ENCODE measurements around the gene LAMA3.

The LAMA3 gene

GRCh38 chr18:23689031-23689615 is at the start of gene LAMA3:
TSS of gene LAMA3 (plus strand) at chr18:23689453. CDS start at chr18:23689684, 231 bp downstream.
- DNase-seq = peak; percentile 18 to 25

DNA sequence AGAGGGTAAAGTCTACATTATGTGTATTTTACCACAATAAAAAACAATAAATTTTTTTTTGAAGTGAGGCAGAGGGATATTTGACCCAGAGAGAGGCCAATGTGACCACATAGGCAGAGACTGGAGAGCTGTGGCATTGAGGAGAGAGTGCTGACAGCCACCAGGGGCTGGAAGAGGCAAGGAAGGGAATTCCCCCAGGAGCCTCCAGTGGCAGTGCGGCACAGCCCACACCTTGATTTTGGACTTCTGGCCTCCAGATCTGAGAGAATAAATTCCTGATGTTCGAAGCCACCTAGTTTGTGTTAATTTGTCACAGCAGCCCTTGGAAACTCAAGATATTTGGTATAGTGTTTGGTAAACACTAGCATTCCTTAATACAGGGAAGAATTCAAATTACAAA is 49.2 kb upstream of the LAMA3 start:
- no peak for DNase-seq

DNA sequence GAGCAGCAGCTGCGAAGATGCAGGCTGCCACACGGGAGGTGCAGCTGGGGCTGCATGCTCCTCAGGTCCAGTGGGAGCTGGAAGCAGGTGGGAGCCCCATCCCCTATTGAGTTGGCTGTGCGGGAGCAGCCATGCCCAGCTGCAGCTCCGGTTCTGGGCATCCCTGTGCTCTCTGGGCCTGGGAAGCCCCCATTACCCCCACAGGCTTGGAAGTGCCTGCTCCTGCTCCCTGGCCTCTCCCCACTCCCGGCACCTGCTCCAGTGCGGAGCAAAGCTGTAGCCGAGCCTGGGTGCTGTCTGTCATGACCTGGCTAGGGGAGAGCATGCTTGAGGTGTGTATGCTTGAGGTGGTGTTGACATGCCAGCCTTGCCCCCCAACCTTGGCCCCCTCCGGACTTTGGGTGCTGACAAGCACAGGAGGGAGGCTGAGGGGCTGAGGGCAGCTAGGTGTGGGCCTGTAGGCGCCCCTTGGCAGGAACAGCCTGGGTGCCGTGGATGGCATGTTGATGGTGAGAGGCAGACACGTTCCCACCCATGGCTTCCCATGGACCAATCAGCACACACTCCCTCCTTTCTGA is 48.0 kb upstream of the LAMA3 start:
- DNase-seq = no peak

DNA sequence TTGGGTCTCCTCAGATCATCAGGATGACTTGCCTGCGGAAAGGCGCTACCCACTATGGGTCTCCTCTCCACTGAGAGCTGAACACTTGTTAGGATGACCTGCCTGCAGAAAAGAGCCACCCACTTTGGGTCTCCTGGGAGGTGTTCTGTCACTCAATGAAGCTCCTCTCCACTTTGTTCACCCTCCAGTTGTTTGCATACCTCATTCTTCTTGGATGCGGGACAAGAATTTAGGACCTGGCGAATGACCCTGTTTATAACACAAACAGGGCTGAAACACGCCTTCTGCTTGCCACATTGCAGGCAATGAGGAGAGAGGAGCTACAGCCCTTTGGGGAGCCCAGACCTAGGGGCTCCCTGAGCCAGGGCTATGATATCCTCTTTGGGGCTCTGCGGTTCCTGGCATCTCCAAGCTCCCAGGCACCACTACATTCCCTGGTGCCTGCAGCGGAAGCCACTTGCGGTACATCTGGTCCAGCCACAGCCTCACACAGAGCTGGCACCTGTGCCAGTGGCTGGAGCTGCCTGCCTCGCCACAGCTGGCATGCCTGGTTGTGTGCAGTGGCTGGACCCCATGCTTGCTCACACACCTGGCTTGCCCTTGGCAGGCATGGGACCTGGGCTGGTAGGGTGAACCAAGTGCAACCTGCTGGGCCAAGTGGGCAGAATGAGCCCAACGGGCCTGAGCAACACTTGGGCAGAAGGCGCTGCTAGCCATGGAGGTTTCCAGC is 47.2 kb upstream of the LAMA3 start:
- no peak for DNase-seq

GRCh38 chr18:23643815-23644490 is 45.3 kb upstream of the LAMA3 start:
- no peak for DNase-seq

GRCh38 chr18:23645568-23646175 is 43.6 kb upstream of the LAMA3 start:
- no peak for DNase-seq

DNA sequence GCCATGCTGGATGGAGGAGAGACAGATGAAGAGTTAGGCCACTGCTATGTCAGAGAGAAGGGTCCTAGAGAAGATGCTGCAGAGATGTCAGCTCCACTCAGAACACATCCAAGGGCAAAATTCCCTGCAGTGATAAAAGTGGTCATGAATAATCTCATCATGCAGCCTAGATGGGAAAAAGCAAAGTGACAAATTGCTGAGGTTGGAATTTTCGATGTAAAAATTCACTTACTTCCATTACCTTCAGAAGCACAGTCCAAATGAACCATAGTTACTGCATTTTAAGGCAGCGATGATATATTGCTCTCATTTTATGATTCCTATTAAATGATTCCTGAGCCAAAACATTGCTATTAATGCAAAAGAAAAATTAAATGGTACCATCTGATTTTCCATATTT is 43.0 kb upstream of the LAMA3 start:
- DNase-seq = no peak

GRCh38 chr18:23648456-23648855 is 40.8 kb upstream of the LAMA3 start:
- no peak for DNase-seq

GRCh38 chr18:23648940-23649607 is 40.2 kb upstream of the LAMA3 start:
- no peak for DNase-seq

GRCh38 chr18:23650968-23651927 is 38.0 kb upstream of the LAMA3 start:
- DNase-seq = no peak

DNA sequence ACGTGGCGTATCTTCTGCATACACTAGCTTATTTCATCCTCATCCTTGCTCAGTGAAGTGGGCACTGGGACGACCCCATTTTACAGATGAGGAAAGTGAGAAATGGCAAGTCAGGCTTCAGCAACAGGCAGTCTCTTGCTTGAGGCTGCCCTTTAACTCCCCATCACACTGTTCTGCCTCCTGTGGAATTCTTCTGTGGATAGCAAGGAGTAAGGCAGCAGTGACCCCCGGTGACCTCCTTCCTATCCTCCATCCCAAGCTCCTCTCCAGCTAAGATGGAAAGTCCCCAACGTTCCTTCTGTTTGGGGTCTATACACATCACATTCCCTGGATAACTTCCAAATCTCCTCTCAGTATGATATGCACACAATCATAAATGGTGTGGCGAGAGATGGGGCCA is 37.0 kb upstream of the LAMA3 start:
- no peak for DNase-seq

GRCh38 chr18:23658285-23658684 is 31.0 kb upstream of the LAMA3 start:
- DNase-seq = no peak

DNA sequence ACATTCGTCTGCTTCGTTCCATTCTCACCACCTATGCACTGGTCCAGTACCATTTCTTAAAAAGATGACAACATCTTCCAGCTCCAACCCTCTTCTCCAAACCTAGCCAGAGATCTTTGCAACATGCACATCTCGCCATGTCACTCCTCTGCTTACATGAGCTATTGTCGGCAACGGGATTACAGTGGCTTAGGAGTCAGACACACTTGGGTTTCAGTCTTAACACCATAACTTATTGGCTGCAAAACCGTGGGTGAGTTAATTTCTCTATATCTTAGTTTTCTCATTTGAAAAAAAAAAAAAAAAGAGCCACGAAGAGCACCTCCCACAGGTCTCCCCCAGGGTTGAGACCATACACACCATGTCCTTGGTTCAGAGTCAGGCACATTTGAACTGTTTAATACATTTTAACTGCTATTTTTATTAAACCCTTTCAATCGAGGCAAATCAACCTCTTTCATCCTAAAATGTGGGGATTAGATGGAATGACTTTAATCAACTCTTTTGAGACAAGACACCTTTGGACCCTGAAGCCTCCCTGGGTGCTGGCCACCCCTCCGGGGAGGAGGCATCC is 27.4 kb upstream of the LAMA3 start:
- peak in 1 of 2 donors; percentile 3 for DNase-seq

GRCh38 chr18:23662309-23663263 is 26.7 kb upstream of the LAMA3 start, which contains the start of gene ANKRD29:
TSS of gene ANKRD29 (minus strand) at chr18:23662911. CDS start at chr18:23662730, 181 bp downstream.
- DNase-seq = peak; percentile 12 to 32

- no peak for DNase-seq
Observed at GRCh38 chr18:23664674-23665073, 24.6 kb upstream of the LAMA3 start.

GRCh38 chr18:23667114-23667513 is 22.1 kb upstream of the LAMA3 start:
- DNase-seq = no peak

DNA sequence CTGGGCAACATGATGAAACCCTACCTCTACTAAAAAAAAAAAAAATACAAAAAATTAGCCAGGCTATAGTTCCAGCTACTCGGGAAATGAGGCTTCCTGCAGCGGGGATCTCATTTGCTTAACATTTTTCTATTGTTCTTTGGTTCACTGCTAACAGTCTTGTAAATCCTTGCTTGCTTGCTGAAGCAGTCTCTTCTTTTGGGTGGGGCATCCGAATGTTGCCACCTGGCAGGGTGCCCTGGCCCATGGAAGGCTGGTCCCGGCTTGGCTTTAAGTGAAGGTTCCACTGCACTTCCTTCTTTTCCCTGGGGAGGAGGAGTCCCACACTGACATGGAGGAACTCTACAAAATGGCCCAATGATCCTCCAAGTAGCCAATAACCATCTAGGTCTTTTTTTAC is 20.5 kb upstream of the LAMA3 start:
- DNase-seq = no peak

GRCh38 chr18:23669202-23669766 is 20.0 kb upstream of the LAMA3 start:
- DNase-seq = no peak

GRCh38 chr18:23669804-23670405 is 19.3 kb upstream of the LAMA3 start:
- no peak for DNase-seq
